Endothelial cell of umbilical vein (primary cell): Measurements from ENCODE around the gene CRISPLD2.
A peak's percentile ranks its signal among the peaks of the same experiment; 100 is the strongest.

Experiments used
- EZH2 ChIP-seq: IDR thresholded peaks from 2 replicates; pipeline ENCODE4 v1.6.1; 2012; ENCODE audit warnings: borderline replicate concordance, low read depth, mild to moderate bottlenecking, moderate library complexity, low read length, inconsistent platforms; ENCODE audit not compliant: severe bottlenecking
- POLR2AphosphoS5 ChIP-seq: IDR thresholded peaks from 2 replicates; pipeline ENCODE4 v1.6.1; 2012; ENCODE audit warnings: low read depth, mild to moderate bottlenecking, control low read depth, low read length, moderate library complexity; ENCODE audit not compliant: insufficient read depth
- TF ChIP-seq, protein P1 (sequence below), 2 donors: IDR thresholded peaks; 1 replicate in 1 of 2; 2 replicates in 1 of 2; pipeline ENCODE4 v1.5.1; 2011; ENCODE audit warnings: low read length in 2 of 2, mild to moderate bottlenecking in 2 of 2, moderate library complexity in 2 of 2, control low read depth in 1 of 2, inconsistent platforms in 1 of 2, low read depth in 1 of 2; ENCODE audit not compliant: insufficient read depth in 1 of 2; ENCODE audit errors: extremely low read depth in 1 of 2

DNA sequence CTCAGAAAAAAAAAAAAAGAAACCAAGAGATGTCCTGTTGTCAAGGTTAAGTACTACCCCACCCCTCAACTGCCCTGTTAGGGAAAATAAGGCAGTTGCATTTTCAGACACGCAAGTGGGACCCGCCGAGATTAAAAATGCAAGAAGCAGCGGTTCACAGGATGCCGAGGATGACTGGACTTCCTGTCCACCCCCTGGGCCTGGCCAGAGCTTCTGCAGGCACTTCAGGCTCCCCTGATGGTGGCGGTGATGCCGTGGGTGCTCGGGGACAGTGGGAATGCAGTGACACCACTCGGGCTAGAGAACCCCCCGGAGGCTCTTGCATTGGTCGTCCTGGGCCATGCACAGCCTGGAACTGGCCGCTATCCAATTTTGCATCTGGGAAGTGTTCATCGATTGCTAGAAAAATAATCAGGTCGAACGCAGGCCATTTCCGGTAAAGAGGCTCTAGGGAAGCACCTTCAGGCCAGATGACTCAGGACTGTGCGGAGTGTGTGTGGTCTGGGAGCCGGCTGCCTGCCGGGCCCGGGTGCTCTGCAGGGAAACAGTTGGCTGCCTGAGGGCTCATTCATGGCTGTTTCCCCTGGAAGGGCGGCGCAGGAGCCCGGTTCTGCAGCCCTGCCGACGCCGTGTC, 13.4 kb upstream of the CRISPLD2 start:
- TF ChIP-seq, protein P1, sequence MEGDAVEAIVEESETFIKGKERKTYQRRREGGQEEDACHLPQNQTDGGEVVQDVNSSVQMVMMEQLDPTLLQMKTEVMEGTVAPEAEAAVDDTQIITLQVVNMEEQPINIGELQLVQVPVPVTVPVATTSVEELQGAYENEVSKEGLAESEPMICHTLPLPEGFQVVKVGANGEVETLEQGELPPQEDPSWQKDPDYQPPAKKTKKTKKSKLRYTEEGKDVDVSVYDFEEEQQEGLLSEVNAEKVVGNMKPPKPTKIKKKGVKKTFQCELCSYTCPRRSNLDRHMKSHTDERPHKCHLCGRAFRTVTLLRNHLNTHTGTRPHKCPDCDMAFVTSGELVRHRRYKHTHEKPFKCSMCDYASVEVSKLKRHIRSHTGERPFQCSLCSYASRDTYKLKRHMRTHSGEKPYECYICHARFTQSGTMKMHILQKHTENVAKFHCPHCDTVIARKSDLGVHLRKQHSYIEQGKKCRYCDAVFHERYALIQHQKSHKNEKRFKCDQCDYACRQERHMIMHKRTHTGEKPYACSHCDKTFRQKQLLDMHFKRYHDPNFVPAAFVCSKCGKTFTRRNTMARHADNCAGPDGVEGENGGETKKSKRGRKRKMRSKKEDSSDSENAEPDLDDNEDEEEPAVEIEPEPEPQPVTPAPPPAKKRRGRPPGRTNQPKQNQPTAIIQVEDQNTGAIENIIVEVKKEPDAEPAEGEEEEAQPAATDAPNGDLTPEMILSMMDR (IDR thresholded peaks at IDR 0.05; ENCODE audit: extremely low read depth in 1 of 2, insufficient read depth in 1 of 2, low read depth in 1 of 2, low read length in 2 of 2) = no peak
- TF ChIP-seq EZH2 (no peak), POLR2AphosphoS5 (peak; percentile 67)
